Astrocyte (in vitro differentiated cells and primary cell): Measurements from ENCODE around the gene TMEM37. TPM values are rescaled to one million over a fixed set of nuclear protein-coding genes. Genes with fewer than 3 reads are reported as not detected.

Source experiments
- DNase-seq: peaks from one replicate; pipeline ENCODE4 v3.0.0-alpha.2; 2010; ENCODE audit warnings: low read depth
- FAIRE-seq: peaks from 2 replicates; lab custom pipeline; 2011; peaks lifted over from hg19 to GRCh38; lab: Jason Lieb, UNC
- H2AFZ ChIP-seq: 2 replicates; pipeline ENCODE4 v1.6.0; 2012; ENCODE audit warnings: low read depth, low read length, inconsistent platforms
- H3K27ac ChIP-seq: 2 replicates; pipeline ENCODE4 v1.5.1; 2011; ENCODE audit warnings: low read depth, low read length, inconsistent platforms
- H3K27me3 ChIP-seq: 2 replicates; pipeline ENCODE4 v1.6.0; 2011; ENCODE audit warnings: low read length, inconsistent platforms; ENCODE audit not compliant: insufficient read depth
- H3K36me3 ChIP-seq: 2 replicates; pipeline ENCODE4 v1.5.1; 2011; ENCODE audit warnings: low read length, inconsistent platforms; ENCODE audit not compliant: insufficient read depth
- H3K4me1 ChIP-seq: 2 replicates; pipeline ENCODE4 v1.5.1; 2011; ENCODE audit warnings: low read length, inconsistent platforms; ENCODE audit not compliant: insufficient read depth
- H3K4me2 ChIP-seq: 2 replicates; pipeline ENCODE4 v1.6.0; 2012; ENCODE audit warnings: low read length, inconsistent platforms
- H3K4me3 ChIP-seq: 2 replicates; pipeline ENCODE4 v1.5.1; 2011; ENCODE audit warnings: low read depth, mild to moderate bottlenecking, low read length, inconsistent platforms; ENCODE audit not compliant: insufficient read depth
- H3K79me2 ChIP-seq: 2 replicates; pipeline ENCODE4 v1.6.0; 2012; ENCODE audit warnings: mild to moderate bottlenecking, low read length, inconsistent platforms; ENCODE audit not compliant: insufficient read depth
- H3K9ac ChIP-seq: 2 replicates; pipeline ENCODE4 v1.6.0; 2012; ENCODE audit warnings: mild to moderate bottlenecking, low read length, inconsistent platforms
- H3K9me3 ChIP-seq: 2 replicates; pipeline ENCODE4 v1.5.1; 2012; ENCODE audit warnings: low read depth, mild to moderate bottlenecking, low read length, inconsistent platforms; ENCODE audit not compliant: insufficient read depth
- H4K20me1 ChIP-seq: 2 replicates; pipeline ENCODE4 v1.6.0; 2012; ENCODE audit warnings: low read length, inconsistent platforms; ENCODE audit not compliant: insufficient read depth
- H3K27ac Mint-ChIP-seq: one replicate; pipeline ENCODE4 v1.8.0; 2021; ENCODE audit warnings: mild to moderate bottlenecking, mixed read lengths; ENCODE audit not compliant: unreplicated experiment
- H3K27me3 Mint-ChIP-seq: one replicate; pipeline ENCODE4 v1.8.0; 2021; ENCODE audit warnings: low read depth, mixed read lengths; ENCODE audit not compliant: unreplicated experiment
- H3K36me3 Mint-ChIP-seq: one replicate; pipeline ENCODE4 v1.8.0; 2021; ENCODE audit warnings: low read depth, mixed read lengths; ENCODE audit not compliant: unreplicated experiment
- H3K4me1 Mint-ChIP-seq: one replicate; pipeline ENCODE4 v1.8.0; 2021; ENCODE audit warnings: low read depth, mixed read lengths; ENCODE audit not compliant: unreplicated experiment
- H3K4me3 Mint-ChIP-seq: one replicate; pipeline ENCODE4 v1.8.0; 2021; ENCODE audit warnings: mild to moderate bottlenecking, moderate library complexity, mixed read lengths; ENCODE audit not compliant: unreplicated experiment
- H3K9me3 Mint-ChIP-seq: one replicate; pipeline ENCODE4 v1.8.0; 2021; ENCODE audit warnings: mild to moderate bottlenecking, mixed read lengths; ENCODE audit not compliant: unreplicated experiment
- EZH2 ChIP-seq: IDR thresholded peaks from 2 replicates; pipeline ENCODE4 v1.6.1; 2012; ENCODE audit warnings: mild to moderate bottlenecking, low read length, inconsistent platforms; ENCODE audit not compliant: insufficient read depth
- total RNA-seq: library from RNA; stranded (reverse); gene quantifications from 2 replicates; pipeline ENCODE4 v1.2.1, GENCODE V29; 2021
- TF ChIP-seq, protein P1 (sequence below): IDR thresholded peaks from 2 replicates; pipeline ENCODE4 v1.5.1; 2011; ENCODE audit warnings: low read depth, mild to moderate bottlenecking, inconsistent platforms, low read length, moderate library complexity; ENCODE audit not compliant: insufficient read depth

Gene TMEM37
- total RNA-seq, 1 donor from 2014 or later, result 1.6 TPM

DNA sequence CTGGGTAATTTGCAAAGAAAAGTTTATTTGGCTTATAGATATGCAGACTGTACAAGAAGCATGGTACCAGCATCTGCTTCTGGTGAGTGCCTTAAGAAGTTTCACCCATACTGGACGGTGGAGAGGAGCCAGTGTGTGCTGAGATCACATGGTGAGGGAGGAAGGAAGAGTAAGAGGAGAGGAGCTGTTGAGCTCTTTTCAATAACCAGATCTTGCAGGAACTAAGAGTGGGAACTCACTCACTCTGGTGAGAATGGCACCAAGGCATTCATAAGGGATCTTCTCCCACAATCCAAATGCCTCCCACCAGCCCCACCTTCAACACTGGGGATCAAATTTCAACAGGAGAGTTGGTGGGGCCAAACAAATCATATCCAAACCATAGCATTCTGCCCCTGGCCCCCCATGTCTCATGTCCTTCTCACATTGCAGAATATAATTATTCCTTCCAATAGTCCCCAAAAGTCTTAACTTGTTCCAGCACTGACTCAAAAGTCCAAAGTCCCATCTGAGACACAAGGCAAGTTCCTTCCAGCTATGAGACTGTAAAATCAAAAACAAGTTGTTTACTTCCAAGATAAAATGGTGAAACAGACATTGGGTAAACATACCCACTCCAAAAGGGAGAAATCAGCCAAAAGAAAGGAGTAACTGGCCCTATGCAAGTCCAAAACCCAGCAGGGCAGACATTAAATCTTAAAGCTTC, 11.7 kb upstream of the TMEM37 start:
- no peak overlapping the region for H3K4me2 ChIP-seq
- Mint-ChIP-seq H3K9me3 (peaks cover 17% of the 10 kb centered on the region), H3K36me3 (no peaks in the 10 kb centered on the region), H3K27me3 (peaks cover 10% of the 10 kb centered on the region), H3K27ac (no peak overlapping the region), H3K4me3 (no peak overlapping the region), H3K4me1 (peaks cover 6% of the 10 kb centered on the region)
- no peak overlapping the region for H2AFZ ChIP-seq
- H3K9me3 ChIP-seq, result peaks cover 5% of the 10 kb centered on the region
- H3K36me3 ChIP-seq, result no peaks in the 10 kb centered on the region
- H4K20me1 ChIP-seq, result no peaks in the 10 kb centered on the region
- TF ChIP-seq, protein P1, sequence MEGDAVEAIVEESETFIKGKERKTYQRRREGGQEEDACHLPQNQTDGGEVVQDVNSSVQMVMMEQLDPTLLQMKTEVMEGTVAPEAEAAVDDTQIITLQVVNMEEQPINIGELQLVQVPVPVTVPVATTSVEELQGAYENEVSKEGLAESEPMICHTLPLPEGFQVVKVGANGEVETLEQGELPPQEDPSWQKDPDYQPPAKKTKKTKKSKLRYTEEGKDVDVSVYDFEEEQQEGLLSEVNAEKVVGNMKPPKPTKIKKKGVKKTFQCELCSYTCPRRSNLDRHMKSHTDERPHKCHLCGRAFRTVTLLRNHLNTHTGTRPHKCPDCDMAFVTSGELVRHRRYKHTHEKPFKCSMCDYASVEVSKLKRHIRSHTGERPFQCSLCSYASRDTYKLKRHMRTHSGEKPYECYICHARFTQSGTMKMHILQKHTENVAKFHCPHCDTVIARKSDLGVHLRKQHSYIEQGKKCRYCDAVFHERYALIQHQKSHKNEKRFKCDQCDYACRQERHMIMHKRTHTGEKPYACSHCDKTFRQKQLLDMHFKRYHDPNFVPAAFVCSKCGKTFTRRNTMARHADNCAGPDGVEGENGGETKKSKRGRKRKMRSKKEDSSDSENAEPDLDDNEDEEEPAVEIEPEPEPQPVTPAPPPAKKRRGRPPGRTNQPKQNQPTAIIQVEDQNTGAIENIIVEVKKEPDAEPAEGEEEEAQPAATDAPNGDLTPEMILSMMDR, result no peak
- TF ChIP-seq EZH2, result no peak
- DNase-seq (no peak), FAIRE-seq (no peak)
- peaks cover 22% of the 10 kb centered on the region for H3K27me3 ChIP-seq
- H3K79me2 ChIP-seq, result no peaks in the 10 kb centered on the region
- no peak overlapping the region for H3K27ac ChIP-seq
- no peak overlapping the region for H3K9ac ChIP-seq
- no peaks in the 10 kb centered on the region for H3K4me1 ChIP-seq
- H3K4me3 ChIP-seq, result no peak overlapping the region

DNA sequence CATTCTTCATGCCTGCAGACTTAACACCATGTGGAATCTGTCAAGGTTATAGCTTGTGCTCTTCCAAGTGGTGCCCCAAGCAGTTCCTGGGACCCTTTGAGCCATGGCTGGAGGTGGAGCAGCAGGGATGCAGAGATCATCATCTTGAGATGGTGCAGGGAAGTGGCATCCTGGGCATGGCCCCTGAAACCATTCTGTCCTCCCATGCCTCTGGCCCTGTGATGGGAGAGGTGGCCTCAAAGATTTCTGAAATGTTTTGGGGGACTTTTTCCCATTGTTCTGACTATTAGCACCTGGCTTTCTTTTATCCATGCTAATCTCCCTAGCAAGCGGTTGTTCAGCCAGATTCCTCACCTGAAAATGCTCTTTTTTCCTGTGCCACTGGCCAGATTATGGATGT, 10.3 kb upstream of the TMEM37 start:
- H4K20me1 ChIP-seq, result no peaks in the 10 kb centered on the region
- no peaks in the 10 kb centered on the region for H3K4me1 ChIP-seq
- DNase-seq, result no peak
- peaks cover 6% of the 10 kb centered on the region for H3K4me1 Mint-ChIP-seq
- no peak for FAIRE-seq
- no peaks in the 10 kb centered on the region for H3K36me3 ChIP-seq
- no peak overlapping the region for H3K27ac ChIP-seq
- H3K4me3 Mint-ChIP-seq, result no peak overlapping the region
- H2AFZ ChIP-seq, result no peak overlapping the region
- H3K9me3 ChIP-seq, result peaks cover 5% of the 10 kb centered on the region
- no peak overlapping the region for H3K4me2 ChIP-seq
- H3K79me2 ChIP-seq, result no peaks in the 10 kb centered on the region
- H3K27me3 ChIP-seq, result peaks cover 22% of the 10 kb centered on the region
- peaks cover 19% of the 10 kb centered on the region for H3K9me3 Mint-ChIP-seq
- no peak for TF ChIP-seq EZH2
- TF ChIP-seq, protein P1, result no peak
- H3K27ac Mint-ChIP-seq, result no peak overlapping the region
- no peak overlapping the region for H3K9ac ChIP-seq
- no peak overlapping the region for H3K4me3 ChIP-seq
- H3K36me3 Mint-ChIP-seq, result no peaks in the 10 kb centered on the region
- peaks cover 19% of the 10 kb centered on the region for H3K27me3 Mint-ChIP-seq

DNA sequence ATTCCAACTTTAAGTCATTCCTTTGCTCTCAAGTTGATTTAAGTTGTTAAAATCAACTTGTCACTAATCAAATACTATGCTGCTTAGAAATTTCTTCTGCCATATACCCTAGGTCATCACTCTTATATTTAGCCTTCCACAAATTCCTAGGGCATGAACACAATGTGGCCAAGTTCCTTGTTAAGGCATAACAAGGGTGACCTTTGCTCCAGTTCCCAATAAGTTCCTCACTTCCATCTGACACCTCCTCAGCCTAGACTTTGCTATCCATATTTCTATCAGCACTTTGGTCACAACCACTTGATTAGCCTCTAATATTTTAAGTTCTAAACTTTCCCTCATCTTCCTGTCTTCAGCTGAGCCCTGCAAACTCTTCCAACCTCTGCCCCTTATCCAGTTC, 9.9 kb upstream of the TMEM37 start:
- H3K36me3 ChIP-seq, result no peaks in the 10 kb centered on the region
- TF ChIP-seq, protein P1, result no peak
- no peak for TF ChIP-seq EZH2
- Mint-ChIP-seq H3K4me1 (peaks cover 6% of the 10 kb centered on the region), H3K27me3 (peaks cover 23% of the 10 kb centered on the region), H3K4me3 (no peak overlapping the region), H3K9me3 (peaks cover 19% of the 10 kb centered on the region), H3K36me3 (no peaks in the 10 kb centered on the region), H3K27ac (no peak overlapping the region)
- H3K9ac ChIP-seq, result no peak overlapping the region
- no peaks in the 10 kb centered on the region for H3K79me2 ChIP-seq
- DNase-seq, result no peak
- H3K27ac ChIP-seq, result no peak overlapping the region
- H2AFZ ChIP-seq, result no peak overlapping the region
- no peak overlapping the region for H3K4me2 ChIP-seq
- peaks cover 22% of the 10 kb centered on the region for H3K27me3 ChIP-seq
- no peaks in the 10 kb centered on the region for H4K20me1 ChIP-seq
- no peaks in the 10 kb centered on the region for H3K4me1 ChIP-seq
- H3K9me3 ChIP-seq, result peaks cover 5% of the 10 kb centered on the region
- no peak overlapping the region for H3K4me3 ChIP-seq
- FAIRE-seq, result no peak
